Measurements from ENCODE around the gene SLC9A7. TPM values are rescaled to one million over a fixed set of nuclear protein-coding genes. Genes with fewer than 3 reads are reported as not detected.
"Not testable (repeated sequence)": the region's sequence is repeated elsewhere in the genome, so short reads cannot be mapped to it uniquely, and the experiment has no call there.

Gene SLC9A7
- total and polyA plus RNA-seq, 7 experiments from 2014 or later = 1.3 to 11.3 (median 3.2) TPM

DNA sequence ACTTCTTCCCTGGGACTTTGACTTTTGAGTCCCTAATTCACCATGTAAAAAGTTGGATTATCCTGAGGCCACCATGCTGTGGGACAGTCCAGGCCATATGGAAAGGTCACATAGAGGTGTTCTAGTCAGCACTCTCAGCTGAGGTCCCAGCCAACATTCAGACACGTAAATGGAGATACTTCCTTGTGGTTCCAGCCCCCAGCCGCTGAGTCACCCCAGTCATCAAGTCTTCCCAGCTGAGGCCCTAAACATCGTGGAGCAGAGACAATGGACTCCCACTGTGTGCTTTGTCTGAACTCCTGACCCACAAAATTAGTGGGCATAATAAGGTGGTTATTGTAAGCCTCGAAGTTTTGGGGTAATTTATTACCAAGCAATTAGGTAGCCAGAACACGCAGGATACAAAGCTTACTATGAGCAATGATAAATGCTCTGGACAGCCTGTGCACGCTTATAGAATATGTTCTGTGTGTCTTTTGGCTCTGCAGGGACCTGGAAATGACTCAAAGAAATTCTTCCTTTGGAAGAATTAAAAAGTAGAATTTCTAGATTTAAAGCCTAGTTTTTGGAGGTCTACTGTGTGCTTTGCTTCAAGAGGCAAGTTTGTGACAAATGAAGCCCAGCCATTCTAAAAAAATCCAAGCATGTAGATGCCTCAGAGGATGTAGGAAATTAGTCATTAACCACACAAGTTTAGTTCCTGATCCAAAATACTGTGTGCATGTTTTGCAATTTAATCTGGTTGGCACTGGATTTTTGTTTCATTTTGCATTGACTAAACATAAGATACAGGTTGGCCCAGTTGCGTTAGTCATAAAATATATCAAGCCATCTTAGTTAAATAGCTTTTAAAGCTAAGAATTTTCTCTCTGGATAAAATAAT, 33.2 kb upstream of the SLC9A7 start:
- Mint-ChIP-seq H3K4me1 (peaks cover 0 to 19% (median 6%) of the 10 kb centered on the region in 7 donors), H3K27ac (peak overlapping the region in 1 of 9 donors; percentile 66), H3K36me3 (no peaks in the 10 kb centered on the region), H3K27me3 (no peaks in the 10 kb centered on the region), H3K4me3 (peak overlapping the region in 2 of 10 donors; percentile 3 to 18), H3K9me3 (no peaks in the 10 kb centered on the region)
- Histone ChIP-seq H3K36me3 (ENCODE audit: control insufficient read depth in 2 of 3, insufficient read depth in 3 of 3, low read length in 3 of 3) (no peaks in the 10 kb centered on the region), H3K4me1 (ENCODE audit: control insufficient read depth in 2 of 2, insufficient read depth in 2 of 2, low read length in 2 of 2) (no peaks in the 10 kb centered on the region), H3K27me3 (ENCODE audit: control insufficient read depth in 2 of 2, insufficient read depth in 2 of 2, low read length in 2 of 2) (no peaks in the 10 kb centered on the region), H3K4me3 (ENCODE audit: low read length) (no peak overlapping the region), H3K27ac (ENCODE audit: low read depth, low read length) (no peak overlapping the region), H3K9me3 (ENCODE audit: control insufficient read depth in 2 of 3, low read length in 3 of 3) (no peaks in the 10 kb centered on the region)
- ChIA-PET POLR2A (no interaction called here), CTCF (interaction anchor here (1.0 kb wide), 1 partner anchor 33 kb away, joined by 3 read pairs; the partner anchor contains the start of gene SLC9A7)
- DNase-seq (no peak), ATAC-seq (peak; percentile 66)
- intact Hi-C loops (cut with micrococcal nuclease) = loop anchor here in 1 of 2 donors (5.0 to 10.0 kb wide), 2 partner anchors 147 to 245 kb away; partner anchors contain the start of gene ZNF674

DNA sequence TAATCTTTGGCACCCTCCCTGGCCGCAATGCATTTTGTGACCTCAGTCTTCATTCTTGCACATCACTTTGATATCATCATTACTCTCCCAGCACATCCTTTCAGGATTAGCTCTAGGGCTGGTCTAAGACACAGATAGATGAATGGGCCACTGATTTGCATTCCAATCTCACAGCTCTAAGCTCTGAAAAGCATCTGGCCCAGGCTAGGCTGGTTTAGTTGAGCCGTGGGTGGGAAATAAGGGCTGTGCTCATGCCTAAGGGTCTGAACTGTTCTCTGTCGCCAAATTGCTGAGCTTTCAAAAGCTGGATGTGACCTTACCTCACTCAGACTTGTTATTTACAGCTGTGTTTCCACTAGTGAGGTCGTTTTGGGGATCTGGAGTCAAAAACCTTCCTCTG, 30.0 kb upstream of the SLC9A7 start:
- H3K4me1 Mint-ChIP-seq = peaks cover 0 to 19% (median 6%) of the 10 kb centered on the region in 7 donors
- no peaks in the 10 kb centered on the region for H3K27me3 ChIP-seq (ENCODE audit: control insufficient read depth in 2 of 2, insufficient read depth in 2 of 2, low read length in 2 of 2)
- ChIA-PET POLR2A (no interaction called here), CTCF (no interaction called here)
- no peaks in the 10 kb centered on the region for H3K36me3 Mint-ChIP-seq
- no peak overlapping the region for H3K27ac ChIP-seq (ENCODE audit: low read depth, low read length)
- no peaks in the 10 kb centered on the region for H3K27me3 Mint-ChIP-seq
- H3K36me3 ChIP-seq (ENCODE audit: control insufficient read depth in 2 of 3, insufficient read depth in 3 of 3, low read length in 3 of 3) = no peaks in the 10 kb centered on the region
- H3K4me1 ChIP-seq (ENCODE audit: control insufficient read depth in 2 of 2, insufficient read depth in 2 of 2, low read length in 2 of 2) = no peaks in the 10 kb centered on the region
- H3K4me3 Mint-ChIP-seq = no peak overlapping the region
- H3K27ac Mint-ChIP-seq = no peak overlapping the region
- H3K9me3 ChIP-seq (ENCODE audit: control insufficient read depth in 2 of 3, low read length in 3 of 3) = no peaks in the 10 kb centered on the region
- no peak for ATAC-seq
- no peak for DNase-seq
- intact Hi-C loops (cut with micrococcal nuclease) = no loop called here
- H3K9me3 Mint-ChIP-seq = no peaks in the 10 kb centered on the region
- no peak overlapping the region for H3K4me3 ChIP-seq (ENCODE audit: low read length)

DNA sequence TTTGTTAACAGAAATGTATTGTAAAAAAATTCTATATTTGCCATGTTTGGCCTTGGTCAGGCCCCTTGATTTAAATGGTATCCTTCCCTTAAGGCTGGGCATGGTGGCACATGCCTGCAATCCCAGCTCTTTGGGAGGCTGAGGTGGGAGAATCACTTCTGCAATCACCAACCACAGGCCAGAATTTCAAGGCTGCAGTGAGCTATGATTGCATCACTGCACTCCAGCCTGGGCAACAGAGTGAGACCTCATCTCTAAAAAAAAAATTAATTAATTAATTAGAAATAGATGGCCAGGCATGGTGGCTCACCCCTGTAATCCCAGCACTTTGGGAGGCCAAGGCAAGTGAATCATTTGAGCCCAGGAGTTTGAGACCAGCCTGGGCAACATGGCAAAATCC, 25.5 kb upstream of the SLC9A7 start:
- H3K4me3 ChIP-seq (ENCODE audit: low read length); H3K36me3 ChIP-seq (ENCODE audit: control insufficient read depth in 2 of 3, insufficient read depth in 3 of 3, low read length in 3 of 3); H3K27me3 Mint-ChIP-seq; H3K36me3 Mint-ChIP-seq; H3K27ac ChIP-seq (ENCODE audit: low read depth, low read length); intact Hi-C loops (cut with micrococcal nuclease); DNase-seq; ATAC-seq; CTCF ChIA-PET; H3K27ac Mint-ChIP-seq; H3K4me1 ChIP-seq (ENCODE audit: control insufficient read depth in 2 of 2, insufficient read depth in 2 of 2, low read length in 2 of 2); H3K9me3 Mint-ChIP-seq; H3K27me3 ChIP-seq (ENCODE audit: control insufficient read depth in 2 of 2, insufficient read depth in 2 of 2, low read length in 2 of 2); H3K4me3 Mint-ChIP-seq; POLR2A ChIA-PET; H3K9me3 ChIP-seq (ENCODE audit: control insufficient read depth in 2 of 3, low read length in 3 of 3); H3K4me1 Mint-ChIP-seq: not testable (repeated sequence)

DNA sequence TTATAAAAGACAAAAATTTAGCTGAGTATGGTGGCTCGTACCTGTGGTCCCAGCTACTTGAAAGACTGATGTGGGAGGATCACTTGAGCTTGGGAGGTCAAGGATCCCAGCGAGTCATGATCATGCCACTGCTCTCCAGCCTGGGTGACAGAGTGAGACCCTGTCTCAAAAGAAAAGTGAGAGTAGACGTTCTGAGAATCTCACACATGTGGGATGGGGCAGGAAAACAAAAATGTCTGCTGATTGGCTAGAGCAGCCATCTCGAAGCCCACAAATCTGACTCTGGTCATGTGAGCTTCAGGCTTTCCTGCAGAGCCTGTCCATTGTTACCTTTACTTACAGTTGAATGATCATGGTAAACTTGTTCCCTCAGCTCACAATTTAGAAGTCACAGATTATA, 23.1 kb upstream of the SLC9A7 start:
- DNase-seq (no peak), ATAC-seq (no peak)
- H3K4me1 Mint-ChIP-seq = peaks cover 0 to 5% (median 0%) of the 10 kb centered on the region in 7 donors
- H3K36me3 ChIP-seq (ENCODE audit: control insufficient read depth in 2 of 3, insufficient read depth in 3 of 3, low read length in 3 of 3) = no peaks in the 10 kb centered on the region
- H3K27me3 ChIP-seq (ENCODE audit: control insufficient read depth in 2 of 2, insufficient read depth in 2 of 2, low read length in 2 of 2) = no peaks in the 10 kb centered on the region
- POLR2A ChIA-PET = no interaction called here
- CTCF ChIA-PET = no interaction called here
- no peak overlapping the region for H3K27ac Mint-ChIP-seq
- no peak overlapping the region for H3K4me3 Mint-ChIP-seq
- intact Hi-C loops (cut with micrococcal nuclease) = no loop called here
- H3K27ac ChIP-seq (ENCODE audit: low read depth, low read length) = no peak overlapping the region
- H3K9me3 Mint-ChIP-seq = no peaks in the 10 kb centered on the region
- no peaks in the 10 kb centered on the region for H3K4me1 ChIP-seq (ENCODE audit: control insufficient read depth in 2 of 2, insufficient read depth in 2 of 2, low read length in 2 of 2)
- peaks cover 0 to 4% (median 0%) of the 10 kb centered on the region in 5 donors for H3K27me3 Mint-ChIP-seq
- H3K36me3 Mint-ChIP-seq = no peaks in the 10 kb centered on the region
- no peaks in the 10 kb centered on the region for H3K9me3 ChIP-seq (ENCODE audit: control insufficient read depth in 2 of 3, low read length in 3 of 3)
- H3K4me3 ChIP-seq (ENCODE audit: low read length) = no peak overlapping the region

DNA sequence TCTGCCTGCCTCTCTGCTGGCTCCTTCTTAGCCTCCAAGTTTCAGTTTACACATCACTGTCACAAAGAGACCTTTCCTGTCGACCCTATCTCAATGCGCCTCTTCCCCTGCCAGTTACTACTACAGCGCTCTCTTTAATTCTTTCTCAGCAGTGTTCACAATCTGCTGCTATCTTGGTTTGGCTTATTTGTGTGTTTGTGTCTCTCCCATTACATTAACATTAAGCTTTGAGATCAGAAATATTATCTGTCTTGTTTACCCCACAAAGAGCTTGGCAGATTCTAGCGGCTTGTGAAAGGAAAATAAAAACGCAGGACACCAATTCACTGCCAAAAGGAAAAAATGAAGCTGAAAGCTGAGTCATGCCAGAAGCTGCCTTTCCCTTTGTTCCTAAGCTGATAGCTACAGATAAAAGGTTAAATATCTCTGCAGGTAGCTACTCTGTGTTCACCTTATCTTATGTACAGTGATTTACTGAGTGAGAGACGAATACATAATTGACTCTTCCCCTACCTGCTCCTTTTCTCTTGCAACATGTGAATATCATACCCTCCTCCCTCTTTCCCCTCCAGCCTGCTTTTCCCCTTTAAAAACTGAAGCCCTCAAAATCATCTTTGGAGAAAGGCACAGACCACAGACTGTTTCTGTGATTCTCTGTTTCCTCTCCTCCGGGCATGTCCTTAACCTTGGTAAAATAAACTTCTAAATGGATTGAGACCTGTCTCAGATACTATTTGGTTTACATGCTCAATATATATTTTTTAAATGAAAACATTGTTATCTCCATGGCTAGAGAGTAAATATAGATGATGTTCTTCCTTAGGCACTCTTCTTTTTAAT, 19.3 kb upstream of the SLC9A7 start:
- Histone ChIP-seq H3K36me3 (ENCODE audit: control insufficient read depth in 2 of 3, insufficient read depth in 3 of 3, low read length in 3 of 3) (no peaks in the 10 kb centered on the region), H3K27ac (ENCODE audit: low read depth, low read length) (no peak overlapping the region), H3K4me1 (ENCODE audit: control insufficient read depth in 2 of 2, insufficient read depth in 2 of 2, low read length in 2 of 2) (no peaks in the 10 kb centered on the region), H3K9me3 (ENCODE audit: control insufficient read depth in 2 of 3, low read length in 3 of 3) (no peaks in the 10 kb centered on the region), H3K4me3 (ENCODE audit: low read length) (no peak overlapping the region), H3K27me3 (ENCODE audit: control insufficient read depth in 2 of 2, insufficient read depth in 2 of 2, low read length in 2 of 2) (no peaks in the 10 kb centered on the region)
- intact Hi-C loops (cut with micrococcal nuclease) = no loop called here
- POLR2A ChIA-PET = no interaction called here
- no peak for DNase-seq
- H3K4me3 Mint-ChIP-seq = no peak overlapping the region
- no peaks in the 10 kb centered on the region for H3K9me3 Mint-ChIP-seq
- H3K27ac Mint-ChIP-seq = no peak overlapping the region
- ATAC-seq = no peak
- CTCF ChIA-PET = no interaction called here
- H3K27me3 Mint-ChIP-seq = peaks cover 0 to 4% (median 0%) of the 10 kb centered on the region in 5 donors
- H3K4me1 Mint-ChIP-seq = peaks cover 0 to 5% (median 0%) of the 10 kb centered on the region in 7 donors
- no peaks in the 10 kb centered on the region for H3K36me3 Mint-ChIP-seq

DNA sequence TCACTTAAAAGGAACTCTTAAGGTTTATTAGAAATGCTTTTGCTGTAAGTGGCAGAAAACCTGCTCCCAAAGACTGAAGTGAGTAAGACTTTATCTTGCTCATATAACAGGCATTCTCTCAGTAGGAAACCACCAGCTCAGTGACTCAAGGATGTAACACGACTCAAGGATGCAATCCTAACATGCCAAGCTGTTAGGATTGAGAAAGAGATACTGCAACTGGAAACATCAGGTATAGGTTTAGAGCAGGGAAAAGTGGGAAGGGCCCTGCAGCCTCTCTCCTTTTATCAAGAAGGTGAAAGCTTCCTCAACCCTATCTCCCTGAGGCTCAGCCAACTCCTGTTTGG, 11.9 kb upstream of the SLC9A7 start:
- Histone ChIP-seq H3K27ac (ENCODE audit: low read depth, low read length) (no peak overlapping the region), H3K4me1 (ENCODE audit: control insufficient read depth in 2 of 2, insufficient read depth in 2 of 2, low read length in 2 of 2) (no peaks in the 10 kb centered on the region), H3K4me3 (ENCODE audit: low read length) (no peak overlapping the region), H3K36me3 (ENCODE audit: control insufficient read depth in 2 of 3, insufficient read depth in 3 of 3, low read length in 3 of 3) (no peaks in the 10 kb centered on the region), H3K27me3 (ENCODE audit: control insufficient read depth in 2 of 2, insufficient read depth in 2 of 2, low read length in 2 of 2) (no peaks in the 10 kb centered on the region), H3K9me3 (ENCODE audit: control insufficient read depth in 2 of 3, low read length in 3 of 3) (no peaks in the 10 kb centered on the region)
- DNase-seq = no peak
- no peak overlapping the region for H3K27ac Mint-ChIP-seq
- intact Hi-C loops (cut with micrococcal nuclease) = no loop called here
- no peaks in the 10 kb centered on the region for H3K36me3 Mint-ChIP-seq
- ChIA-PET CTCF (no interaction called here), POLR2A (no interaction called here)
- peaks cover 0 to 4% (median 0%) of the 10 kb centered on the region in 5 donors for H3K27me3 Mint-ChIP-seq
- peaks cover 0 to 2% (median 0%) of the 10 kb centered on the region in 11 donors for H3K9me3 Mint-ChIP-seq
- ATAC-seq = no peak
- H3K4me3 Mint-ChIP-seq = no peak overlapping the region
- H3K4me1 Mint-ChIP-seq = no peaks in the 10 kb centered on the region
